DND-41 (cell line): ENCODE data around the gene CLECL1.
"Not testable (repeated sequence)": the region's sequence is repeated elsewhere in the genome, so short reads cannot be mapped to it uniquely, and the experiment has no call there.

Experiments used
- CTCF ChIP-seq: IDR thresholded peaks from 2 replicates; pipeline ENCODE4 v1.5.1; 2012; ENCODE audit warnings: borderline replicate concordance, low read length, moderate library complexity, mild to moderate bottlenecking; ENCODE audit not compliant: poor library complexity, severe bottlenecking; ENCODE audit errors: extremely low read depth
- EZH2 ChIP-seq: IDR thresholded peaks from 3 replicates; pipeline ENCODE4 v1.6.1; 2012; ENCODE audit warnings: borderline replicate concordance, low read depth, mild to moderate bottlenecking, moderate library complexity, low read length, inconsistent platforms; ENCODE audit not compliant: severe bottlenecking

GRCh38 chr12:9695150-9695549 lies 37.7 kb downstream of the CLECL1 start:
- not testable (repeated sequence) for TF ChIP-seq CTCF, EZH2
